ENCODE data around the gene MYO3A. TPM values are rescaled to one million over a fixed set of nuclear protein-coding genes. Genes with fewer than 3 reads are reported as not detected.

MYO3A gene
- polyA plus RNA-seq, 1 experiment: not detected

DNA sequence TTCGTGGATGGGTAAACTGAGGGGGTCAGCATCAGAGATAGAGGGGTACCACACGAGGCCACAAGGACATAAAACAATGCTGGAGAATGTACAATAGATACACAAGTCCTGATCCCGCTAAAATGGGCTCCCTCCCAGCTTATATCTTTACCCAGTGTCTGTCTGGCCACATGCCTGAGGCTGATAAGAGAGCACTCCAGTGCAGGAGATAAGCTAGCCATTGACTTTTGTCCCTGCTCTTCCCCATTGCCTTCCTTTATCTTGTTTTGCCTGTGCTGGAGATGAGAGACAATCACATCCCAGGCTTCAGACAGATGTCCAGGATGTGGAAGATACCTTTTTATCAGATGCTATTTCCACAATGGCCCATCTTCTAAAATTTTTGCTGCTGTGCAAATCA lies 288.5 kb downstream of the MYO3A start:
- TF ChIP-seq, protein P1, sequence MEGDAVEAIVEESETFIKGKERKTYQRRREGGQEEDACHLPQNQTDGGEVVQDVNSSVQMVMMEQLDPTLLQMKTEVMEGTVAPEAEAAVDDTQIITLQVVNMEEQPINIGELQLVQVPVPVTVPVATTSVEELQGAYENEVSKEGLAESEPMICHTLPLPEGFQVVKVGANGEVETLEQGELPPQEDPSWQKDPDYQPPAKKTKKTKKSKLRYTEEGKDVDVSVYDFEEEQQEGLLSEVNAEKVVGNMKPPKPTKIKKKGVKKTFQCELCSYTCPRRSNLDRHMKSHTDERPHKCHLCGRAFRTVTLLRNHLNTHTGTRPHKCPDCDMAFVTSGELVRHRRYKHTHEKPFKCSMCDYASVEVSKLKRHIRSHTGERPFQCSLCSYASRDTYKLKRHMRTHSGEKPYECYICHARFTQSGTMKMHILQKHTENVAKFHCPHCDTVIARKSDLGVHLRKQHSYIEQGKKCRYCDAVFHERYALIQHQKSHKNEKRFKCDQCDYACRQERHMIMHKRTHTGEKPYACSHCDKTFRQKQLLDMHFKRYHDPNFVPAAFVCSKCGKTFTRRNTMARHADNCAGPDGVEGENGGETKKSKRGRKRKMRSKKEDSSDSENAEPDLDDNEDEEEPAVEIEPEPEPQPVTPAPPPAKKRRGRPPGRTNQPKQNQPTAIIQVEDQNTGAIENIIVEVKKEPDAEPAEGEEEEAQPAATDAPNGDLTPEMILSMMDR (IDR thresholded peaks at IDR 0.05; ENCODE audit: insufficient read depth, low read depth, low read length): no peak
- ChIA-PET CTCF (interaction anchor here (0.6 kb wide), 1 partner anchor 334 kb away, joined by 3 read pairs; no protein-coding TSS in a partner anchor), POLR2A (no interaction called here)
- Histone ChIP-seq H3K4me3 (ENCODE audit: low read depth, low read length) (no peak overlapping the region), H3K36me3 (ENCODE audit: control insufficient read depth, insufficient read depth, low read length) (no peaks in the 10 kb centered on the region), H3K27me3 (ENCODE audit: control insufficient read depth, insufficient read depth, low read length) (peaks cover 8% of the 10 kb centered on the region)
- DNase-seq (ENCODE audit: low read depth): no peak

DNA sequence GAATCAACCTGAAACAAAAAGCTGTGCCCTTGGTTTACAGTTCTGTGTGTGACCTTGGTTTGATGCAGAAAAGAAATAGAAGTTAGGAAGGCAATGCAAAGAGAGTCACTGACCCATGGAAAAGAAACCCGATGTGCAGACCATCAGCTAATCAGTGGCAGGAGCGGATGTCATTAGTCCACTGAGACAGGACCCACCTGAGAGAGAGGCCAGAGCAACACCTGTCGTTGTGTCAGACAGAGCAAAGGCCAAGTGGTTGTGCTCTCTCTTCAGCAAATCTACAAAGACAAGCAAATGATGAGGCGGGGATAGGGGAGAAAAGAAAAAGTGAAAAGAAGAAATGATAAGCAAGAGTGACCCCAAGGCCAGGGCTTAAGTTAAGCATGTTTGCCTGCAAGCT lies 291.3 kb downstream of the MYO3A start:
- Histone ChIP-seq H3K27me3 (ENCODE audit: control insufficient read depth, insufficient read depth, low read length) (no peaks in the 10 kb centered on the region; the same call in 1 of the 2 replicates), H3K36me3 (ENCODE audit: control insufficient read depth, insufficient read depth, low read length) (no peaks in the 10 kb centered on the region), H3K4me3 (ENCODE audit: low read depth, low read length) (no peak overlapping the region)
- no peak for DNase-seq (ENCODE audit: low read depth)
- TF ChIP-seq, protein P1 (IDR thresholded peaks at IDR 0.05; ENCODE audit: insufficient read depth, low read depth, low read length): no peak
- CTCF ChIA-PET: no interaction called here
- POLR2A ChIA-PET: no interaction called here

DNA sequence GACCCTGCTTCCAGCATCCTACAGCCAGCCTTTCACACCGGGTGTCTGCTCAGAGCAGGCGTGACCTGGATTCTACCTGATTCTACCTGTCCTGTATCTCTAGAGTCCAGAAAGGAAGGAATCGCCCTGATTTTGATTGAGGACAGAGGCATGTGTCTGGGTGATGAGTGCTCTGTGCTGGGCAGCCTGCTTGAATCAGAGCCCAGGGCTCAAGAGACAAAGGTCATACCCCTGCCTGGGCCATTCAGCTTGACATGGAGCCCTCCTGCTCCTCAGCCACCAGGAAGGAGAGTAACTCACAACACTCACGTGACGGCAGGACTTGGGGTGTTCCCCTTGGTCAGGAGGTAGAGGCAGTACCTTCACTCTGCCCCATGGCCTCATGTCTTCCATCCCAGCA lies 293.8 kb downstream of the MYO3A start:
- TF ChIP-seq, protein P1 (IDR thresholded peaks at IDR 0.05; ENCODE audit: insufficient read depth, low read depth, low read length): no peak
- no peak for DNase-seq (ENCODE audit: low read depth)
- Histone ChIP-seq H3K27me3 (ENCODE audit: control insufficient read depth, insufficient read depth, low read length) (no peaks in the 10 kb centered on the region), H3K4me3 (ENCODE audit: low read depth, low read length) (no peak overlapping the region), H3K36me3 (ENCODE audit: control insufficient read depth, insufficient read depth, low read length) (no peaks in the 10 kb centered on the region)
- CTCF ChIA-PET: no interaction called here
- POLR2A ChIA-PET: no interaction called here

DNA sequence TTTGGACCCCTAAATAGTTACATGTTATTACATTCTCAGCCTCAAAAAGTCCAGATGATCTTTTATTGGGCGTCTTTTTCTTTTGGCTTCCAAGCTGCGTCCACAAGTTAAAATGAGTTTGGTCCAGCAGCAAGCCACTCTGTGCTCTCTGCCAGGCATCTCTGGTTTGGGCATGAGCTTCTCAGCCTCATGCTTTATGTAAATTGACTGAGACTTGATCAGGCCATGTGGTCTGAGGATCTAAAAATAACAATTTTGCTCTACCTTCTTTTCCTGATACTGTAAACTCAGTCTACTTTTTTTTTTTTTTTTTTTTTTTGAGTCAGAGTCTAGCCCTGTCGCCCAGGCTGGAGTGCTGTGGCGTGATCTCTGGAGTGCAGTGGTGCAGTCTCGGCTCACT lies 298.1 kb downstream of the MYO3A start:
- ChIA-PET CTCF (interaction anchor here (1.3 kb wide), 1 partner anchor 68 kb away, joined by 4 read pairs; no protein-coding TSS in a partner anchor), POLR2A (no interaction called here)
- TF ChIP-seq, protein P1 (IDR thresholded peaks at IDR 0.05; ENCODE audit: insufficient read depth, low read depth, low read length): no peak
- no peaks in the 10 kb centered on the region for H3K36me3 ChIP-seq (ENCODE audit: control insufficient read depth, insufficient read depth, low read length)
- no peak for DNase-seq (ENCODE audit: low read depth)
- no peaks in the 10 kb centered on the region for H3K27me3 ChIP-seq (ENCODE audit: control insufficient read depth, insufficient read depth, low read length)
- no peak overlapping the region for H3K4me3 ChIP-seq (ENCODE audit: low read depth, low read length)

DNA sequence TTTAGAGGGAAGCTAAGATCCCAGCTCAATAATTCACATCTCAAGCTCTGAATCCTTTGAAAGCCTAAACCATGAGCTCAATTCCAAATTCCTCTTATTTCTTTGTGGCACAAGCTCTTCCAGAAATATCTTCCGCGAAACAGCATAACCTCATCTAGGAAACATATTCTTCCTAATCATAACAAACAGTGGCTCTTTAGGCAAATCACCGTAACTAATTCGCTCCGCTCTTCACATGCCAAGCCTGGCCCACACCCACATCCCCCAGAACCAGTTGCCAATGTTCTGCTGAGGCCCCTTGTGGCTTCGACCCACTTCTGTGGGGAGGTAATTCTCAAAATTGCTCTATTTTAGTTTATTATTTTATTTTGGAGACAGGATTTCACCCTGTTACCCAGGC lies 301.7 kb downstream of the MYO3A start:
- Histone ChIP-seq H3K36me3 (ENCODE audit: control insufficient read depth, insufficient read depth, low read length) (no peaks in the 10 kb centered on the region), H3K27me3 (ENCODE audit: control insufficient read depth, insufficient read depth, low read length) (no peaks in the 10 kb centered on the region), H3K4me3 (ENCODE audit: low read depth, low read length) (no peak overlapping the region)
- TF ChIP-seq, protein P1 (IDR thresholded peaks at IDR 0.05; ENCODE audit: insufficient read depth, low read depth, low read length): no peak
- ChIA-PET POLR2A (no interaction called here), CTCF (no interaction called here)
- no peak for DNase-seq (ENCODE audit: low read depth)

Data from BJ (cell line).